Caco-2 (cell line): ENCODE measurements around the gene KRTAP4-16. TPM values are rescaled to one million over a fixed set of nuclear protein-coding genes. Genes with fewer than 3 reads are reported as not detected.

Source experiments
- BruUV-seq: library from RNA; stranded (reverse); fragments of 400-500 nt; replicated peaks from 2 replicates; lab custom pipeline; 2021; lab: Mats Ljungman, UMichigan
- CTCF ChIA-PET: fragments of 300-600 bp; sonication (Branson Sonifier 250); formaldehyde crosslinking; loops from one replicate; lab custom pipeline; 2022; ENCODE audit warnings: antibody characterized with exemption; lab: Charles Lee
- POLR2A ChIA-PET: fragments of 300-600 bp; sonication (Branson Sonifier 250); formaldehyde crosslinking; loops from one replicate; lab custom pipeline; 2022; ENCODE audit warnings: antibody characterized with exemption; lab: Charles Lee
- DNase-seq, 2 experiments: peaks; one replicate each; pipeline versions ENCODE4 v3.0.0 to v3.0.0-alpha.2; 2020 to 2022
- H3K27me3 ChIP-seq: replicated peaks from 2 replicates; pipeline ENCODE4 v1.6.0; 2011; ENCODE audit warnings: low read length; ENCODE audit not compliant: control insufficient read depth, insufficient read depth
- H3K36me3 ChIP-seq: 2 replicates; pipeline ENCODE4 v1.5.1; 2011; ENCODE audit warnings: low read length; ENCODE audit not compliant: control insufficient read depth, insufficient read depth
- H3K4me1 ChIP-seq: fragments of 250-450 bp; sonication (Bioruptor Pico); 2 replicates; pipeline ENCODE4 v1.5.1; 2020; ENCODE audit warnings: mild to moderate bottlenecking
- H3K4me3 ChIP-seq: 2 replicates; pipeline ENCODE4 v1.5.1; 2011; ENCODE audit warnings: low read depth, mild to moderate bottlenecking, control low read depth, low read length
- H3K9me3 ChIP-seq: fragments of 250-450 bp; sonication (Bioruptor Pico); 2 replicates; pipeline ENCODE4 v1.5.1; 2020; ENCODE audit warnings: mild to moderate bottlenecking, moderate library complexity
- H3K27ac Mint-ChIP-seq: one replicate; pipeline ENCODE4 v1.8.0; 2022; ENCODE audit warnings: mixed read lengths; ENCODE audit not compliant: unreplicated experiment
- H3K27me3 Mint-ChIP-seq: one replicate; pipeline ENCODE4 v1.8.0; 2022; ENCODE audit warnings: mixed read lengths; ENCODE audit not compliant: insufficient read depth, unreplicated experiment
- H3K36me3 Mint-ChIP-seq: one replicate; pipeline ENCODE4 v1.8.0; 2022; ENCODE audit warnings: mild to moderate bottlenecking, mixed read lengths; ENCODE audit not compliant: insufficient read depth, unreplicated experiment
- H3K4me1 Mint-ChIP-seq: one replicate; pipeline ENCODE4 v1.8.0; 2022; ENCODE audit warnings: low read depth, mixed read lengths; ENCODE audit not compliant: unreplicated experiment
- H3K4me3 Mint-ChIP-seq: one replicate; pipeline ENCODE4 v1.8.0; 2022; ENCODE audit warnings: mild to moderate bottlenecking, moderate library complexity, mixed read lengths; ENCODE audit not compliant: unreplicated experiment
- H3K9me3 Mint-ChIP-seq: one replicate; pipeline ENCODE4 v1.8.0; 2022; ENCODE audit warnings: mixed read lengths; ENCODE audit not compliant: unreplicated experiment
- CTCF ChIP-seq, 2 experiments: fragments of 200-600 bp in 1 of 2; IDR thresholded peaks; 1 replicate in 1 of 2; 2 replicates in 1 of 2; pipeline versions ENCODE4 v1.5.1 to v1.8.0; 2011 to 2022; ENCODE audit warnings: antibody characterized with exemption in 1 of 2, control low read depth in 1 of 2, inconsistent platforms in 1 of 2, low read depth in 1 of 2, low read length in 1 of 2, mild to moderate bottlenecking in 1 of 2, moderate library complexity in 1 of 2; ENCODE audit not compliant: insufficient read depth in 1 of 2, severe bottlenecking in 1 of 2, unreplicated experiment in 1 of 2
- intact Hi-C: fragments of 100-400 bp; cut with micrococcal nuclease; formaldehyde crosslinking; loops from one replicate; pipeline ENCODE4 v1.10.0; 2022; ENCODE audit not compliant: unreplicated experiment
- total RNA-seq: library from RNA; stranded (reverse); gene quantifications from 2 replicates; pipeline ENCODE4 v1.2.3, GENCODE V29; 2022

KRTAP4-16 gene
- total RNA-seq, 1 experiment from 2014 or later = not detected

- peaks cover 11% of the 10 kb centered on the region for H3K4me1 Mint-ChIP-seq
- H3K9me3 ChIP-seq = peaks cover 5% of the 10 kb centered on the region
- CTCF ChIA-PET = no interaction called here
- POLR2A ChIA-PET = no interaction called here
- H3K36me3 Mint-ChIP-seq = no peaks in the 10 kb centered on the region
- no peaks in the 10 kb centered on the region for H3K36me3 ChIP-seq
- no peak for TF ChIP-seq CTCF (IDR thresholded peaks at IDR 0.05; ENCODE audit: insufficient read depth in 1 of 2, low read depth in 1 of 2, low read length in 1 of 2, severe bottlenecking in 1 of 2, unreplicated experiment in 1 of 2)
- H3K4me1 ChIP-seq = no peaks in the 10 kb centered on the region
- BruUV-seq = no TSS peak
- intact Hi-C loops = no loop called here
- no peak overlapping the region for H3K4me3 ChIP-seq
- H3K9me3 Mint-ChIP-seq = no peaks in the 10 kb centered on the region
- H3K27me3 Mint-ChIP-seq = no peaks in the 10 kb centered on the region
- H3K27ac Mint-ChIP-seq = no peak overlapping the region
- no peak for DNase-seq
- no peaks in the 10 kb centered on the region for H3K27me3 ChIP-seq
- no peak overlapping the region for H3K4me3 Mint-ChIP-seq
Measured at GRCh38 chr17:41082626-41083025, 19.4 kb downstream of the KRTAP4-16 start.

GRCh38 chr17:41076788-41077187, 25.2 kb downstream of the KRTAP4-16 start:
- Mint-ChIP-seq H3K27me3 (no peaks in the 10 kb centered on the region), H3K4me1 (no peaks in the 10 kb centered on the region), H3K27ac (no peak overlapping the region), H3K36me3 (peaks cover 4% of the 10 kb centered on the region), H3K9me3 (peaks cover 17% of the 10 kb centered on the region), H3K4me3 (no peak overlapping the region)
- H3K27me3 ChIP-seq = no peaks in the 10 kb centered on the region
- CTCF ChIA-PET = no interaction called here
- DNase-seq = no peak
- no peaks in the 10 kb centered on the region; the same call in 1 of the 2 replicates for H3K9me3 ChIP-seq
- no TSS peak for BruUV-seq
- POLR2A ChIA-PET = no interaction called here
- H3K36me3 ChIP-seq = no peaks in the 10 kb centered on the region
- intact Hi-C loops = no loop called here
- no peak overlapping the region for H3K4me3 ChIP-seq
- no peak for TF ChIP-seq CTCF (IDR thresholded peaks at IDR 0.05; ENCODE audit: insufficient read depth in 1 of 2, low read depth in 1 of 2, low read length in 1 of 2, severe bottlenecking in 1 of 2, unreplicated experiment in 1 of 2)
- no peaks in the 10 kb centered on the region for H3K4me1 ChIP-seq

DNA sequence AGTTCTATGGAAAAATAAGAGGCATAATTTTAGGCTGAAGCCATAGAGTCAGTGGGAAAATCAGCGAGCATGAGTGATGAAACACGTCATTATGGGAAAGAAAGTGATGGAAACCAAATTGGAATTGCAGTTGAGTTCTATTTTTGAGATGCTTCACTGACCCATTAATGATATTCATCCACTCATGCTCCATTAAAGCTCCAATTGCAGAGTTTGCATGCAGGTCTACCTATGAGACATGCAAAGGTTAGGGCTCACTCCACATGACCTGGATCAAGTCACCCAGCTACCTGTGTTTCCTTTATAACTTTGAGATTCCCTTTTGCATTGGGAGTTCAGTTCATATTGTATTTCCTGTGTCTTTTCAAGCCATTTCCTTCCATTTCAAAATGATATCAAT, 28.3 kb downstream of the KRTAP4-16 start:
- H3K4me1 ChIP-seq = no peaks in the 10 kb centered on the region
- peaks cover 4% of the 10 kb centered on the region for H3K36me3 Mint-ChIP-seq
- no peaks in the 10 kb centered on the region for H3K36me3 ChIP-seq
- intact Hi-C loops = no loop called here
- H3K9me3 ChIP-seq = no peaks in the 10 kb centered on the region; the same call in 1 of the 2 replicates
- POLR2A ChIA-PET = no interaction called here
- H3K27ac Mint-ChIP-seq = no peak overlapping the region
- H3K4me3 Mint-ChIP-seq = no peak overlapping the region
- CTCF ChIA-PET = no interaction called here
- H3K27me3 Mint-ChIP-seq = no peaks in the 10 kb centered on the region
- no peak for TF ChIP-seq CTCF (IDR thresholded peaks at IDR 0.05; ENCODE audit: insufficient read depth in 1 of 2, low read depth in 1 of 2, low read length in 1 of 2, severe bottlenecking in 1 of 2, unreplicated experiment in 1 of 2)
- no peak overlapping the region for H3K4me3 ChIP-seq
- no peaks in the 10 kb centered on the region for H3K27me3 ChIP-seq
- DNase-seq = no peak
- BruUV-seq = no TSS peak
- H3K4me1 Mint-ChIP-seq = no peaks in the 10 kb centered on the region
- peaks cover 17% of the 10 kb centered on the region for H3K9me3 Mint-ChIP-seq
